Measurements from ENCODE around the gene UGCG. TPM values are rescaled to one million over a fixed set of nuclear protein-coding genes. Genes with fewer than 3 reads are reported as not detected.
"Not testable (repeated sequence)": the region's sequence is repeated elsewhere in the genome, so short reads cannot be mapped to it uniquely, and the experiment has no call there.

Gene UGCG
- total RNA-seq, 1 donor, result 121 TPM

GRCh38 chr9:111945216-111945615 is 48.6 kb downstream of the UGCG start:
- no peaks in the 10 kb centered on the region for H3K79me2 ChIP-seq (ENCODE audit: insufficient read depth, low read length)
- H2AFZ ChIP-seq (ENCODE audit: low read length), result no peak overlapping the region
- no peaks in the 10 kb centered on the region for H3K9me3 ChIP-seq (ENCODE audit: low read depth, low read length)
- H4K20me1 ChIP-seq (ENCODE audit: insufficient read depth, low read length), result no peaks in the 10 kb centered on the region
- H3K4me3 ChIP-seq (ENCODE audit: insufficient read depth, low read length), result no peak overlapping the region
- peaks cover 39% of the 10 kb centered on the region for H3K4me1 ChIP-seq (ENCODE audit: insufficient read depth, low read length)
- H3K27me3 ChIP-seq (ENCODE audit: insufficient read depth, low read length), result no peaks in the 10 kb centered on the region
- no peaks in the 10 kb centered on the region for H3K36me3 ChIP-seq (ENCODE audit: insufficient read depth, low read length)
- H3K4me2 ChIP-seq (ENCODE audit: insufficient read depth, low read length), result peak overlapping the region; percentile 55
- no peak for TF ChIP-seq CTCF (IDR thresholded peaks at IDR 0.05; ENCODE audit: extremely low read depth, low read depth, low read length)
- peak; percentile 46 for DNase-seq (ENCODE audit: insufficient read length, low spot score, missing footprints)
- H3K27ac ChIP-seq (ENCODE audit: low read depth, low read length), result peak overlapping the region; percentile 91

GRCh38 chr9:111948109-111948508 is 51.5 kb downstream of the UGCG start:
- not testable (repeated sequence) for H4K20me1 ChIP-seq (ENCODE audit: insufficient read depth, low read length); H2AFZ ChIP-seq (ENCODE audit: low read length); H3K9me3 ChIP-seq (ENCODE audit: low read depth, low read length); H3K79me2 ChIP-seq (ENCODE audit: insufficient read depth, low read length); H3K27me3 ChIP-seq (ENCODE audit: insufficient read depth, low read length); H3K4me2 ChIP-seq (ENCODE audit: insufficient read depth, low read length); H3K36me3 ChIP-seq (ENCODE audit: insufficient read depth, low read length); DNase-seq (ENCODE audit: insufficient read length, low spot score, missing footprints); H3K4me3 ChIP-seq (ENCODE audit: insufficient read depth, low read length)
- H3K27ac ChIP-seq (ENCODE audit: low read depth, low read length), result peak overlapping the region; percentile 65
- H3K4me1 ChIP-seq (ENCODE audit: insufficient read depth, low read length), result peaks cover 43% of the 10 kb centered on the region

GRCh38 chr9:111948951-111949350 is 52.3 kb downstream of the UGCG start:
- Histone ChIP-seq H3K79me2 (ENCODE audit: insufficient read depth, low read length) (no peaks in the 10 kb centered on the region), H3K9me3 (ENCODE audit: low read depth, low read length) (no peaks in the 10 kb centered on the region), H2AFZ (ENCODE audit: low read length) (no peak overlapping the region), H3K27ac (ENCODE audit: low read depth, low read length) (peak overlapping the region; percentile 65), H3K27me3 (ENCODE audit: insufficient read depth, low read length) (no peaks in the 10 kb centered on the region), H4K20me1 (ENCODE audit: insufficient read depth, low read length) (no peaks in the 10 kb centered on the region), H3K36me3 (ENCODE audit: insufficient read depth, low read length) (no peaks in the 10 kb centered on the region), H3K4me2 (ENCODE audit: insufficient read depth, low read length) (no peak overlapping the region), H3K4me3 (ENCODE audit: insufficient read depth, low read length) (no peak overlapping the region), H3K4me1 (ENCODE audit: insufficient read depth, low read length) (peaks cover 37% of the 10 kb centered on the region)
- DNase-seq (ENCODE audit: insufficient read length, low spot score, missing footprints), result peak; percentile 66
- TF ChIP-seq CTCF (IDR thresholded peaks at IDR 0.05; ENCODE audit: extremely low read depth, low read depth, low read length), result no peak

GRCh38 chr9:111949919-111950318 is 53.3 kb downstream of the UGCG start:
- Histone ChIP-seq H3K27ac (ENCODE audit: low read depth, low read length) (peak overlapping the region; percentile 65), H3K27me3 (ENCODE audit: insufficient read depth, low read length) (no peaks in the 10 kb centered on the region), H3K4me3 (ENCODE audit: insufficient read depth, low read length) (no peak overlapping the region), H2AFZ (ENCODE audit: low read length) (no peak overlapping the region), H3K36me3 (ENCODE audit: insufficient read depth, low read length) (no peaks in the 10 kb centered on the region), H3K4me1 (ENCODE audit: insufficient read depth, low read length) (peaks cover 27% of the 10 kb centered on the region), H3K79me2 (ENCODE audit: insufficient read depth, low read length) (no peaks in the 10 kb centered on the region), H3K4me2 (ENCODE audit: insufficient read depth, low read length) (no peak overlapping the region), H4K20me1 (ENCODE audit: insufficient read depth, low read length) (no peaks in the 10 kb centered on the region), H3K9me3 (ENCODE audit: low read depth, low read length) (no peaks in the 10 kb centered on the region)
- DNase-seq (ENCODE audit: insufficient read length, low spot score, missing footprints), result peak; percentile 72
- TF ChIP-seq CTCF (IDR thresholded peaks at IDR 0.05; ENCODE audit: extremely low read depth, low read depth, low read length), result no peak

Measured in osteoblast (primary cell).